ENCODE measurements around the gene KIRREL3. TPM values are rescaled to one million over a fixed set of nuclear protein-coding genes. Genes with fewer than 3 reads are reported as not detected.

The KIRREL3 gene
- total and polyA plus RNA-seq, 2 of the 4 experiments (the other 2 are of a cell fraction), result 10.9 to 15.9 TPM

GRCh38 chr11:126485021-126485792 is 515.4 kb downstream of the KIRREL3 start:
- peak overlapping the region in 1 of 2 experiments; percentile 74; a peak in 2 of 4 replicates for H4K8ac ChIP-seq (ENCODE audit: low read depth in 2 of 2, low read length in 2 of 2)
- in situ Hi-C loops (cut with MboI; ENCODE audit: low sequenced_read_pairs), result no loop called here
- H2BK5ac ChIP-seq (ENCODE audit: low read depth, low read length, poor library complexity, severe bottlenecking), result peak overlapping the region; percentile 82
- peak overlapping the region; percentile 17; the same call in 1 of the 2 replicates for H3K4me2 ChIP-seq (ENCODE audit: low read depth, low read length)
- H3K14ac ChIP-seq (replicated peaks; ENCODE audit: low read depth, low read length), result peak overlapping the region; percentile 50
- peak; percentile 70 for ATAC-seq (ENCODE audit: low read depth)
- H3K9me1 ChIP-seq (ENCODE audit: insufficient read depth, low read length), result peaks cover 12% of the 10 kb centered on the region; the same call in 1 of the 2 replicates
- no peaks in the 10 kb centered on the region for H3K36me3 ChIP-seq (ENCODE audit: control insufficient read depth, insufficient read depth, low read length)
- H3K9me3 ChIP-seq (ENCODE audit: control insufficient read depth, insufficient read depth, low read length), result no peaks in the 10 kb centered on the region
- H3K79me1 ChIP-seq (ENCODE audit: low read depth in 1 of 2, low read length in 2 of 2), result no peaks in the 10 kb centered on the region
- intact Hi-C loops (cut with micrococcal nuclease), result no loop called here
- 87% methylated on average over 9 of the region's 10 CpGs; no CpG with 5 or more reads in 1 of the 2 experiments for WGBS, 2 experiments (ENCODE audit: extremely low coverage in 2 of 2, insufficient read length in 1 of 2)
- H4K91ac ChIP-seq (ENCODE audit: insufficient read depth, low read depth, low read length), result peak overlapping the region; percentile 69; the same call in 1 of the 2 replicates
- H2AFZ ChIP-seq (replicated peaks; ENCODE audit: low read length, poor library complexity), result peak overlapping the region; percentile 2
- peak overlapping the region; percentile 24; the same call in 1 of the 2 replicates for H3K27ac ChIP-seq (ENCODE audit: insufficient read depth, low read length)
- ChIA-PET CTCF (interaction anchor here (0.7 to 1.5 kb wide), 3 partner anchors 19 to 177 kb away, joined by 3 to 4 read pairs (median 3); no protein-coding TSS in a partner anchor), POLR2A (ENCODE audit: unreplicated experiment) (no interaction called here)
- H2AK5ac ChIP-seq (ENCODE audit: low read depth, low read length), result peak overlapping the region; percentile 75
- peak overlapping the region; percentile 75 for H3K18ac ChIP-seq (ENCODE audit: low read depth, low read length)
- 0 out of 2 replicates have a peak overlapping the region, but pooled peaks have one; percentile 49 for H3K23ac ChIP-seq (ENCODE audit: low read depth, low read length)
- BruUV-seq (replicated peaks), result no TSS peak
- dilution Hi-C loops (cut with HindIII; ENCODE audit: low sequenced_read_pairs, unreplicated experiment), result no loop called here
- 0 out of 2 replicates have a peak overlapping the region, but pooled peaks have one; percentile 26 for H2BK20ac ChIP-seq (ENCODE audit: low read depth, low read length)
- peak overlapping the region; percentile 49 for H3K4ac ChIP-seq (ENCODE audit: low read depth, low read length)
- DNase-seq, result peak; percentile 81
- no peak overlapping the region for H3K56ac ChIP-seq (ENCODE audit: extremely low read depth, insufficient read depth, low read length)
- no peaks in the 10 kb centered on the region for H4K20me1 ChIP-seq (ENCODE audit: insufficient read depth, low read length)
- peak overlapping the region; percentile 85 for H4K5ac ChIP-seq (ENCODE audit: low read depth, low read length)
- H2BK120ac ChIP-seq (ENCODE audit: low read depth, low read length), result peak overlapping the region; percentile 44
- H3K4me1 ChIP-seq (ENCODE audit: control insufficient read depth, insufficient read depth, low read length), result peaks cover 21% of the 10 kb centered on the region
- H3K9ac ChIP-seq (ENCODE audit: low read depth, low read length), result peak overlapping the region; percentile 9; the same call in 1 of the 2 replicates
- H3K4me3 ChIP-seq (ENCODE audit: insufficient read depth, low read depth, low read length), result no peak overlapping the region
- H2BK15ac ChIP-seq (ENCODE audit: low read depth, low read length), result peak overlapping the region; percentile 65; the same call in 2 of the 3 replicates
- no peaks in the 10 kb centered on the region for H3K27me3 ChIP-seq (ENCODE audit: control insufficient read depth, insufficient read depth, low read length)
- H2AK9ac ChIP-seq (replicated peaks; ENCODE audit: low read depth, low read length, poor library complexity), result peak overlapping the region; percentile 20
- TF ChIP-seq RAD21 (IDR thresholded peaks at IDR 0.05; ENCODE audit: low read length) (peak; percentile 33; the same call in 1 of the 2 replicates), RCOR1 (IDR thresholded peaks at IDR 0.05; ENCODE audit: insufficient replicate concordance, low read length) (no peak), NFE2L2 (IDR thresholded peaks at IDR 0.05; ENCODE audit: low read depth, low read length) (no peak), FOS (IDR thresholded peaks at IDR 0.05; ENCODE audit: low read depth, low read length) (no peak), MAZ (IDR thresholded peaks at IDR 0.05; ENCODE audit: borderline replicate concordance, low read depth, low read length) (0 out of 2 replicates have a peak, but pooled peaks have one; percentile 15), RFX5 (IDR thresholded peaks at IDR 0.05; ENCODE audit: low read depth, low read length) (no peak), MXI1 (IDR thresholded peaks at IDR 0.05; ENCODE audit: borderline replicate concordance, low read depth, low read length) (no peak), POLR2A (IDR thresholded peaks at IDR 0.05; ENCODE audit: low read depth, low read length) (no peak), CEBPB (IDR thresholded peaks at IDR 0.05; ENCODE audit: low read depth, low read length) (no peak), USF2 (IDR thresholded peaks at IDR 0.05; ENCODE audit: low read depth, low read length) (peak; percentile 91), BHLHE40 (IDR thresholded peaks at IDR 0.05; ENCODE audit: low read depth, low read length) (no peak; the same call in 1 of the 2 replicates)
- TF ChIP-seq, protein P1, sequence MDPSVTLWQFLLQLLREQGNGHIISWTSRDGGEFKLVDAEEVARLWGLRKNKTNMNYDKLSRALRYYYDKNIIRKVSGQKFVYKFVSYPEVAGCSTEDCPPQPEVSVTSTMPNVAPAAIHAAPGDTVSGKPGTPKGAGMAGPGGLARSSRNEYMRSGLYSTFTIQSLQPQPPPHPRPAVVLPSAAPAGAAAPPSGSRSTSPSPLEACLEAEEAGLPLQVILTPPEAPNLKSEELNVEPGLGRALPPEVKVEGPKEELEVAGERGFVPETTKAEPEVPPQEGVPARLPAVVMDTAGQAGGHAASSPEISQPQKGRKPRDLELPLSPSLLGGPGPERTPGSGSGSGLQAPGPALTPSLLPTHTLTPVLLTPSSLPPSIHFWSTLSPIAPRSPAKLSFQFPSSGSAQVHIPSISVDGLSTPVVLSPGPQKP (IDR thresholded peaks at IDR 0.05; ENCODE audit: borderline replicate concordance, low read depth, low read length), result no peak
- TF ChIP-seq, protein P2, sequence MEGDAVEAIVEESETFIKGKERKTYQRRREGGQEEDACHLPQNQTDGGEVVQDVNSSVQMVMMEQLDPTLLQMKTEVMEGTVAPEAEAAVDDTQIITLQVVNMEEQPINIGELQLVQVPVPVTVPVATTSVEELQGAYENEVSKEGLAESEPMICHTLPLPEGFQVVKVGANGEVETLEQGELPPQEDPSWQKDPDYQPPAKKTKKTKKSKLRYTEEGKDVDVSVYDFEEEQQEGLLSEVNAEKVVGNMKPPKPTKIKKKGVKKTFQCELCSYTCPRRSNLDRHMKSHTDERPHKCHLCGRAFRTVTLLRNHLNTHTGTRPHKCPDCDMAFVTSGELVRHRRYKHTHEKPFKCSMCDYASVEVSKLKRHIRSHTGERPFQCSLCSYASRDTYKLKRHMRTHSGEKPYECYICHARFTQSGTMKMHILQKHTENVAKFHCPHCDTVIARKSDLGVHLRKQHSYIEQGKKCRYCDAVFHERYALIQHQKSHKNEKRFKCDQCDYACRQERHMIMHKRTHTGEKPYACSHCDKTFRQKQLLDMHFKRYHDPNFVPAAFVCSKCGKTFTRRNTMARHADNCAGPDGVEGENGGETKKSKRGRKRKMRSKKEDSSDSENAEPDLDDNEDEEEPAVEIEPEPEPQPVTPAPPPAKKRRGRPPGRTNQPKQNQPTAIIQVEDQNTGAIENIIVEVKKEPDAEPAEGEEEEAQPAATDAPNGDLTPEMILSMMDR (conservative IDR thresholded peaks at IDR 0.05; ENCODE audit: low read depth, low read length), result peak; percentile 32; the same call in 1 of the 2 replicates

All from IMR-90 (cell line).